NCI-H187 (cell line): ENCODE data around the gene DNTTIP2.
"Not testable (repeated sequence)": the region's sequence is repeated elsewhere in the genome, so short reads cannot be mapped to it uniquely, and the experiment has no call there.

ENCODE experiments used
- DNase-seq, 2 experiments: peaks; one replicate each; lab custom pipeline; 2025; lab: John Stamatoyannopoulos, UW

DNTTIP2 gene

DNA sequence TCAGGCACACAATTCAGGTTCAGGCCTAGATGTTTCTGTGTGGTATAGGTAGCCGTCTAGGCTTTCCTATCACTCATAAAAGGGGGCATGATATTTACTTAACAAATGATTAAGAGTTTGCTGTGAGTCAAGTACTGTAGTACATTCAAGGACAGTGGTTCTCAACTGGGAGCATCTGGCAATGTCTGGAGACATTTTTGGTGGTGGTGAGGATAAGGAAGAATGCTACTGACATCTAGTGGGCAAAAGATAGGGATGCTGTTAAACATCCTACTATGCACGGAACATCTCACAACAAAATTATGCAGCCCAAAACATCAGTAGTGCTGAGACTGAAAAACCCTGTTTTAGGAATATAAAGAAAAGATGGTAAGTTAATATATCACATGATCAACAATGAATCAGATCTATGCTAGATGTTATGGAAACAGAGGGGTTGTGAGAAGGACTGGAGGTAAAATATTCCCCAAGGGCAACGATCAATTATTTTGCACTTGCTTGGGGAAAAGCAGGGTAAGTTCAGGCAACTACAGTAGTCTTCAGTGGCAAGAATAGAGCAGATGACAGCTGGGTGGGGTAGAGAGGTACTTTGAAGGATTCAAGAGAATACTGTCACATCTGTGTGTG, 4.9 kb downstream of the DNTTIP2 start:
- no peak for DNase-seq

DNA sequence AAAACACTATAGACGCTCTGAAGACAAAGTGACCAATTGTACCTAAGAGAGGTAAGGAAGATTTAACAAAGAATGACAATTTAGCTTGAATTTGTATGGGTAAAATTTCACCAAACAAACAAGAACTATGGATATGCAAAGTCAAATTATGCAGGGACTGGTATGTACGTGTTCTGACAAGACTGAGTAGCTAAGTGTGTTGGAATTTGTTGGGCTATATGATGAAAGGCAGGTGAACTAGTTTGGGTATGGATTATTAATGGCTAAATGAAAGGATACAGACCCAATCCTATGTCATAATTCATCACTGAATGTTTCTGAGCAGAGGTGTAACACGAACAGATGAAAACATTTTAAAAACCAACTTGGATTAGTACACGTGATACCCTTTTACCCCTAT, 7.6 kb downstream of the DNTTIP2 start:
- no peak for DNase-seq

GRCh38 chr1:93869653-93870052, 9.4 kb downstream of the DNTTIP2 start:
- no peak for DNase-seq

DNA sequence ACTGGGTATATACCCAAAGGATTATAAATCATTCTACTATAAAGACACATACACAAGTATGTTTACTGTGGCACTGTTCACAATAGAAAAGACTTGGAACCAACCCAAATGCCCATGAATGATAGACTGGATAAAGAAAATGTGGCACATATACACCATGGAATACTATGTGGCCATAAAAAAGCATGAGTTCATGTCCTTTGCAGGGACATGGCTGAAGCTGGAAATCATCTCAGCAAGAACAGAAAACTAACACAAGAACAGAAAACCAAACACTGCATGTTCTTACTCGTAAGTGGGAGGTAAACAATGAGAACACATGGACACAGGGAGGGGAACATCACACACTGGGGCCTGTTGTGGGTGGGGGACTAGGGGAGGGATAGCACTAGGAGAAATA, 10.5 kb downstream of the DNTTIP2 start:
- not testable (repeated sequence) for DNase-seq

GRCh38 chr1:93865253-93865652, 13.8 kb downstream of the DNTTIP2 start:
- DNase-seq, result no peak

DNA sequence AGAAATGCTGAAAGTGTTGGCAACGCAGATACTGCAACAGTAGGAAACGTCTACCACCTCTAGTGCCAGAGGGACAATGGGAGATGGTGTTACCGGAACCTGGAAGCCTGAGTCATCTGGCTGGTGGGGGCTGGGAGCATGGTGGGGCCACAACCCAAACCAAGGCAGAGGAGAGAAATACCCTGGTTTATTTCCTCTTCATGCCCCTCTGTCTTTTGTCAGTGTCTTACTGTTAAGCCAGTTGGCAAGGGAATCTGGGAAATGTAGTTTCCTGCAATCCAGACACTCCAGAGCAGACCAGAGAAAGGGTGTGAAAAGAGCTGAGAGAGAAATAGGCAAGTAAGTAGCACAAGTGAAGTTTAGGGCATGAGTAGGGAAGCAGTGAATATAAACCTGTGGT, 14.8 kb downstream of the DNTTIP2 start:
- no peak for DNase-seq

DNA sequence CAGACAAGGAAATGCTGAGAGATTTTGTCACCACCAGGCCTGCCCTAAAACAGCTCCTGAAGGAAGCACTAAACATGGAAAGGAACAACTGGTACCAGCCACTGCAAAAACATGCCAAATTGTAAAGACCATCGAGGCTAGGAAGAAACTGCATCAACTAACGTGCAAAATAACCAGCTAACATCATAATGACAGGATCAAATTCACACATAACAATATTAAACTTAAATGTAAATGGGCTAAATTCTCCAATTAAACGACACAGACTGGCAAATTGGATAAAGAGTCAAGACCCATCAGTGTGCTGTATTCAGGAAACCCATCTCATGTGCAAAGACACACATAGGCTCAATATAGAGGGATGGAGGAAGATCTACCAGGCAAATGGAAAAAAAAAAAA, 21.4 kb downstream of the DNTTIP2 start:
- not testable (repeated sequence) for DNase-seq

- DNase-seq, result not testable (repeated sequence)
These were observed 23.0 kb downstream of the DNTTIP2 start for GRCh38 chr1:93855983-93856382.

GRCh38 chr1:93853940-93854339, 25.1 kb downstream of the DNTTIP2 start:
- DNase-seq, result no peak

- DNase-seq, result no peak
These were observed 27.1 kb downstream of the DNTTIP2 start for GRCh38 chr1:93851878-93852277.

DNA sequence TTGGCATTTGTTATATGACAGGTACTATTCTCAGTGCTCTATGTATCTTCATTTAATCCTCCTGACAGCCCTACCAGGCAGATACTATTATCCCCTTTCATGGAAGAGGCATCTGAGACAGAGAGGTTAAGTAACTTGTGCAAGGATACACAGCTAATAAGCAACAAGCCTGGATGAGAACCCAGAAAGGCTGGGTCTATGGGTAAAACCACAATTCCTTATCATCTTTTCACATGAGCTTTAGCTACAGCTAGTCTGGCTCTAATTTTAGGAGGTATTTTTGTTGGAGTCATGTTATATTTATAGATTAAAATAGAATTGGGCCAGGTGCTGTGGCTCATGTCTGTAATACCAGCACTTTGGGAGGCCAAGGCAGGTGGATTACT, 27.7 kb downstream of the DNTTIP2 start:
- no peak for DNase-seq

GRCh38 chr1:93850687-93851326, 28.2 kb downstream of the DNTTIP2 start:
- peak in 1 of 2 experiments; percentile 11 for DNase-seq

GRCh38 chr1:93848350-93848883, 30.6 kb downstream of the DNTTIP2 start:
- no peak for DNase-seq

GRCh38 chr1:93847811-93848288, 31.2 kb downstream of the DNTTIP2 start:
- peak; percentile 22 to 46 for DNase-seq

- DNase-seq, result peak; percentile 58 to 96
These were observed 31.8 kb downstream of the DNTTIP2 start for GRCh38 chr1:93846992-93847810.

- peak; percentile 66 to 79 for DNase-seq
These were observed 32.6 kb downstream of the DNTTIP2 start for GRCh38 chr1:93846206-93846991.

DNA sequence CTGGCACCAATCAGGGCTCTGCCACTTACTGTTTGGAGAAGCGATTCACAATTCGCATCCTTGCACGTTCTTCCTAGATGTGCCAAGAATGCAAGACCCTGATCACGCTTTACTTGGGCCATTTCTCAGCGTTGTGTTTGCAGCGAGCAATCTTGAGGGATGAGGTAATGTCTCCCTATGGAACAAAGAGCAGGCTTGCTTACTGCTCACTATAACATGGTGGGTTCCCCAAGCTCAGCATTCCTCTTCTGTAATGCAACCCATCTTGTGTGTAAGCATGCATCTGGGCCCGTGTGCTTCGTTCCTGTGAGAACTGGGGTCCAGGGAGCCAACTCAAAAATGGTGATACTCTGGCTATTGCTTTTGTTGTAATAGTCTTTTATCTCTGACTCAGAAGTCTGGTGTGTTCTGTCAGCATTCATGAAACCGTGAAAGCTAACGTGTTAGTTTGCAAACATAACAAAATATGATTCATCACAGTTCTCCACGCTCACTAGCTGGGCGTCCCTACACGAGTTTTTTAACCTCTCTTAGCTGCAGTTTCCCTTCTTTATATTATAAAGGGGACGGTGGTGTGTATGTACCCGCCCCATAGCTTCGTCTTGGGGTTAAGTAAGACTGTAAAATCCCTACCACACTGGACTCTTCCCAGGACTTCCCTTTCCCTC, 33.3 kb downstream of the DNTTIP2 start:
- no peak for DNase-seq

- peak in 1 of 2 experiments; percentile 49 for DNase-seq
These were observed 34.6 kb downstream of the DNTTIP2 start for GRCh38 chr1:93844262-93845045.

- DNase-seq, result no peak
These were observed 36.1 kb downstream of the DNTTIP2 start for GRCh38 chr1:93842750-93843500.

DNA sequence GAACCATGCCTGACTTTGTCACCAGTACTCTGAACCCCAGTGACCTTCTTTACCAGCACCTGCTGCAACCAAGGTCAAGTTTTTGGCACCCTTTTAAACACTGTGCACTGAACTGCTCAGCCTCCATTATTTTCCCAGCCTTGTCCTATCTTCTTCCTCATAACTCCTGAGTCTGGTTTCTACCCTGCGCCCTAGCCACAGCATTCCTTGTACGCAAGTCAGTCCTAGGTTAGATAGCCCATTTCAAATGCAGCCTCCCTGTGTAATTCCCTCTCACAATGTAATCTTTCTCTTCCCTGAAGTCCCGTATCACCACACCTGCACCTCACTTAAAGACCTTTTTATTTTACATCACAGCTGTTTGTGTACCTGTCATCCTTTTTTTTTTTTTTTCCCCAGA, 37.2 kb downstream of the DNTTIP2 start:
- no peak for DNase-seq
